ENCODE data around the gene ZNF813.
"Not testable (repeated sequence)": the region's sequence is repeated elsewhere in the genome, so short reads cannot be mapped to it uniquely, and the experiment has no call there.

ZNF813 gene

GRCh38 chr19:53485046-53486004, 17.8 kb downstream of the ZNF813 start:
- no peak for DNase-seq

DNA sequence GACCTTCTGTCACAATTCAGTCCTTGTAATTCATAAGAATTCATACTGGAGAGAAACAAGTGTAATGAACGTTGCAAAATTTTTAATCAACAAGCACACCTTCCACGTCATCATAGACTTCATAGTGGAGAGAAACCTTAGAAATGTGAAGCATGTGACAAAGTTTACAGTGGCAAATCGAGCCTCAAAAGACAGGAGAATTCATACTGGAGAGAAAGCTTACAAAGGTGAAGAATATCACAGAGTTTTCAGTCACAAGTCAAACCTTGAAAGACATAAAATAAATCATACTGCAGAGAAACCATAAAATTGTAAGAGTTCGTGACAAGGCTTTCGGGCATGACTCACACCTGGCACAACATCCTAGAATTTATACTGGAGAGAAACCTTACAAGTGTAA, 24.6 kb downstream of the ZNF813 start:
- no peak for DNase-seq

DNA sequence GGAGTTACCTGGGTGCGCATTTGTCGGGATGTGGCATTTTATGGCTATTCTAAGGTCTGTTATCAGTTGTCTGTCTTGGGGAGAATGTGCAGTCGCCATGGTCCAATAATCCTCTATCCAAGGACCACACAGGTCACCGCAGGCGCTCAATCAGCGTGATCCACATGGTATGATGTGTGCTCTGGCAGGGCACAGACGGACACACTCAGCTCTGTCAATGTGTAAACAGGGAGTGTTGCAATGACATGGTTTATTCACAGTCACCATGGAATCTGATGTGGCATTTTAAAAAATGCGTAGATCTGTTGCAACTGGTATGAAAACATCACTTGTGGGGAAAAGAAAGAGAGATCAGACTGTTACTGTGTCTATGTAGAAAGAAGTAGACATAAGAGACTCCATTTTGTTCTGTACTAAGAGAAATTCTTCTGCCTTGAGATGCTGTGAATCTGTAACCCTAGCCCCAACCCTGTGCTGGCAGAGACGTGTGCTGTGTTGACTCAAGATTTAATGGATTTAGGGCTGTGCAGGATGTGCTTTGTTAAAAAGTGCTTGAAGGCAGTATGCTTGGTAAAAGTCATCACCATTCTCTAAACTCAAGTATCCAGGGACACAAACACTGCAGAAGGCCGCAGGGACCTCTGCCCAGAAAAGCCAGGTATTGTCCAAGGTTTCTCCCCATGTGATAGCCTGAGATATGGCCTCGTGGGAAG, 29.9 kb downstream of the ZNF813 start:
- not testable (repeated sequence) for DNase-seq

DNA sequence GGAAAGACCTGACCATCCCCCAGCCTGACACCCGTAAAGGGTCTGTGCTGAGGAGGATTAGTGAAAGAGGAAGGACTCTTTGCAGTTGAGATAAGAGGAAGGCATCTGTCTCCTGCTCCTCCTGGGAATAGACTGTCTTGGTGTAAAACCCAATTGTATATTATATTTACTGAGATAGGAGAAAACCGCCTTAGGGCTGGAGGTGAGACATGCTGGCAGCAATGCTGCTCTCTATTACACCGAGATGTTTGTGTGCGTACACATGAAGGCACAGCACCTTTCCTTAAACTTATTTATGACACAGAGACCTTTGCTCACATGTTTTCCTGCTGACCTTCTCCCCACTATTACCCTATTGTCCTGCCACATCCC, 30.5 kb downstream of the ZNF813 start:
- DNase-seq = not testable (repeated sequence)

DNA sequence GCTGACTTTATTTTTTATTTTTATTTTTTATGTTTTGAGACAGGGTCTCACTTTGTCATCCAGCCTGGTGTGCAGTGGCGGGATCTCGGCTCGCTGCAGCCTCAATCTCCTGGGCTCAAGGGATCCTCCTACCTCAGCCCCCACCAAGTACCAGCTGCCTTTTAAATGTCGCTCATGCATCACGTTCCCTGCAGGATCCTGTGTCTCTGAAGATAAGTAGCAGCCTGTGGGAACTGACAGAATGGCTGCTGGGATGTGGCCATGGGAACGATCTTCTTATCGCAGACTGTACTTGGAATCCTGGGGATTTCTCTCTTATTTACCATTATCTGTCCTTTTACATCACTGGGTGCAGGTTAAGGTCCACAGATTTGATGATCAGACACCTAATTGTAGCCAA, 35.6 kb downstream of the ZNF813 start:
- DNase-seq = not testable (repeated sequence)

GRCh38 chr19:53503671-53504364, 36.3 kb downstream of the ZNF813 start:
- DNase-seq = not testable (repeated sequence)

DNA sequence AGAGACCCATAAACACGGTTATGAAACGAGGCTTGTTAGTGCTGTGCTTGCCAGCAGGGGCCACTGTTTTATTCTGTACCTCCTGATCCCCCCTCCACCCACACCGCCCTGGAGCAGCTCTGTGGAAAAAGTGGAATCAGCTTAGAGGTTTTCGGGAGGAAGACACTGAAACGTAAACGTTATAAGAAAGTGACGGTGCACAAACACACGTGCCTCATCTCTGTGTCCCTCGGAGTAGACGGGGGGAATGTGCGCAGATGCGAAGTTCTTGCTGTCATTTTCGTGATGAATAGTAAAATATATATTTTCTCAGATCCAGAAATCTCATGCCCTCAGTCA, 36.8 kb downstream of the ZNF813 start:
- not testable (repeated sequence) for DNase-seq

DNA sequence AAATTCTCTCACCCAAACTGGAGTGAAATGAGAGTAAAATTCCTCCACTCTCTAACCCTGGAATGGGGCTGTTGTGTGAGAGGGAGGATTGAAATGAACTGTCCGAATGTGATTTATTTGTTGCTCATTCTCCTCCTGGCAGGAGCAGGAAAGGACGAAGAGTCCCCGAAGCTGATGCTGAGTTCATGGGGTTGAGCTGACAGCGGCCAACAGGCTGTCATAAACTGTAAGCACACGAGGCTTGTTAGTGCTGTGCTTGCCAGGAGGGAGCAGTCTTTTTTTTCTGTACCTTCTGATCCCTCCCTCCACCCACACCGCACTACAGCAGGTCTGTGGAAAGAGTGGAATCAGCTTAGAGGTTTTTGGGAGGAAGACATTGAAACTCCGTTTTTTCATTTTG, 37.4 kb downstream of the ZNF813 start:
- DNase-seq = no peak

GRCh38 chr19:53506728-53507127, 39.2 kb downstream of the ZNF813 start:
- DNase-seq = no peak

- no peak for DNase-seq
Observed at GRCh38 chr19:53507523-53508442, 40.2 kb downstream of the ZNF813 start.

DNA sequence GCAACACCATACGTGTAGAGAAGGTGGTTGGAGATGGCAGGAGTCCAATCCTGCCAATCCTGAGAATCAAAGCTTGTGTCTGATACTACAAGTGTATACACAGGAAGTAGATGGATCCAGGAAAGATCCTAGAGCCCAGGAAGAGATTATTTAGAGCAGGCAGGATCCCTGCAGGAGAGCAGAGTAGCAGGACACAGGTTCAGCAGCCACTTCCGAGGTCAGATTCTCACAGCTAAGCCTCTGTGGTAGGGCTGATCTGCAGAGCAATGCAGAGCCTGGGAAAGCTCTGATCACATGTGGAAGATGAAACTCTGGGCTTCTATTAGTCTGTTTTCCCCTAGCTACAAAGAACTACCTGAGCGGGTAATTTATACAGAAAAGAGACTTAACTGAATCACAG, 41.9 kb downstream of the ZNF813 start:
- no peak for DNase-seq

DNA sequence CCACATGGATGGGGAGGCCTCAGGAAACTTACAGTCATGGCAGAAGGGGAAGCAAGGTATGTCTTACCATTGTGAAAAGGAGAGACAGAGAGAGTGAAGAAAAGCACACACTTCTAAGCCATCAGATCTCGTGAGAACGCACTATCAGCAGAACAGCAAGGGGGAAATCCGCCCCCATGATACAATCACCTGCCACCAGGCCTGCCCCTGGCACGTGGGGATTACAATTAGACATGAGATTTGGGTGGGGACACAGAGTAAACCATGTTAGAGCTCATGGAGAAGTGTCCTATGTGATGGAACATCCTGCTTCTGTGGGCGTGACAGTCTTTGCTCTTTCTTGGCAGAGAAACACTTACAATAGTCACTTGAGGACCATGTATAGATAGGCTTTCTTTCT, 42.3 kb downstream of the ZNF813 start:
- DNase-seq = no peak

GRCh38 chr19:53511357-53511756, 43.8 kb downstream of the ZNF813 start:
- DNase-seq = no peak

- DNase-seq = peak; percentile 13
Observed at GRCh38 chr19:53511933-53512374, 44.4 kb downstream of the ZNF813 start.

DNA sequence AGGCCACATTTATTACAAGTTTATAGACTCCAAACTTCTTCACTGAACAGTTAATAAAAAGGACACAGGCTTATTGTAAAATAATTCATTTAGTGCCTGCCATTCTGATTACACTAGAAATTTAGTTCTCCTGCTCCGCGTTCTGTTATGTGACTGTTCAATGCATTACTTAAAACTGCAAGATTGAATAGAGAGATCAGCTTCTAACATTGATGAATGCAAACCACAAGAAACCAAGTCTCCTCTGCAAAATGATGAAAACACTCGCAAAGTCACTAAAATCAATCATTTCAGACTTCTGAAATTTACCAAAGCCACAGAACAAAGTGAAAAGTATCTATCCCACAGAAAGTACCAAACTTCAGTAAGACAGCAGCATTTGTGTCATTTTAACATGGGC, 47.5 kb downstream of the ZNF813 start:
- DNase-seq = not testable (repeated sequence)

DNA sequence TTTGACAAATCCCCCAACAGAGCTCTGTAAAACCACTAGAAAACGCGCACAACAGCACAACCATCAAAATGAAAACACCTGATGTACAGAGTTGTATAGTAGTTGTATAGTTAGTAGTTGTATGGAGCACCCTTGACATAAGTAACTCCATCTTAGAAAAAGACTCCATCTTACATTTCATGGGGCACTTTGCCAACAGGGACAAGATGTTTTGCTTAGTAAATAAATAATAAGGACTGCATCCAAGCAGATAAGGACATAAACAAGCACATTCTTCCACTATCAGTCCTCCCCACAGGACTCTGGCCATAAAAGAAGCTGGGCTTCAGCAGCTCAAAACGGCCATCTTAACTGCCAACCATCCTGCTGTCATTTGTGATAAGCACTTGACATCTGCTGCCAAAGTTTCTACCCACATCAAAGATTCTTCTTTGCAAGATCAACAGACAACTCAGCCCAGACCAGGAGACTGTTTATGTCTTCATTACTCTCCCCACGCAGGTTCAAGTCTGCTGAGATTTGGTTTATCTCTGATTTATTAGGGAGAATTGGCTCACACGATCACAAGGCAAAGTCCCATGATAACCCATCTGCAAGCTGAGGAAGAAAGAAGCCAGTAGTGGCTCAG, 49.7 kb downstream of the ZNF813 start:
- DNase-seq = no peak

- no peak for DNase-seq
Observed at GRCh38 chr19:53518121-53518520, 50.6 kb downstream of the ZNF813 start.

DNA sequence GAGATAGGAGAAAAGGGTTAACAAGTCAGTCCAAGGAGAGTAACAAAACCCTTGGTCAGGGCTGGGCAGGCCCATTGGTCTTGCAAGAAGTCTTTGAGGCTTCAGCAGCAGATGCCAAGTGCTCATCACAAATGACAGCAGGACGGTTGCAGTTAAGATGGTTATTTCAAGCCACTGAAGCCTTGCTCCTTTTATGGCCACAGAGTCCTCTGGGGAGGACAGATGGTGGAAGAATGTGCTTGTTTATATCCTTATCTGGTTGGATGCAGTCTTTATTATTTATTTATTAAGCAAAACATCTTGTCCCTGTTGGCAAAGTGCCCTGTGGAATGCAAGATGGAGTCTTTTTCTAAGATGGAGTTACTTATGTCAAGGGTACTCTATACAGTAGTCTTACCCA, 51.2 kb downstream of the ZNF813 start:
- DNase-seq = no peak

DNA sequence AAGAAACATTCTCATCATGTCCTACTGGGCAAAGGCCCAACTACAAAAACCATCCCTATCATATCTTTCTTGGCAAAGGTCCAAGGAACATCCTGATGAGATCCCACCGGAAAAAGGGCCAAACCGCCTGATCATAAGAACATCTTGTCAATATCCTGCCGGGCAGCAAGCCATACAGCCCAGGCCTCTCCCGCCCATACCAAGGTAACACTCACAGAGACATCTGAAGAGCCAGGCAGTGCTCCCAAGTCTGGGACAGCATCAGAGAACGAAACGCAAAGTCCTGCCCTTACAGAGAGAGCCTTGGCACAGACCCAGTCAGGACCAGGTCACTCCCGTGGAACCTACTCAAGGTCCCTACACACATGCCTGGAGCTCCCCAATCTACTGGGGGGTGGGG, 51.9 kb downstream of the ZNF813 start:
- no peak for DNase-seq

DNA sequence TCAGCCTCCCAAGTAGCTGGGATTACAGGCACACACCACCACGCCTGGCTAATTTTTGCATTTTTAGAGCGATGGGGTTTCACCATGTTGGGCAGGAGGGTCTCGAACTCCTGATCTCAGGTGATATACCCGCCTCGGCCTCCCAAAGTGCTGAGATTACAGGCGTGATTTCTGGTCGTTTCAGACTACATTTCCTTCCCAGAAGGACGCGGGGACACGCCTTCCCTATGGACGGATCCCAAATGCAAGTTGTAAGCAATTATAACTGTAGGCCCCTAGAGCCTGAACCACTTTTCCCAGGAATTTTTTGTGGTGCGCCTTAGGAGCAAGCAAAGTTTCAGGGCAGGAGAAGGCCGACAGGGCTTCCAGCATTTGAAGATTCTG, 52.6 kb downstream of the ZNF813 start:
- DNase-seq = no peak

GRCh38 chr19:53520547-53521372, 53.2 kb downstream of the ZNF813 start:
- DNase-seq = peak; percentile 85
